Right atrium auricular region (tissue), 2 donors: ENCODE data around the gene SERPINB6. TPM values are rescaled to one million over a fixed set of nuclear protein-coding genes. Genes with fewer than 3 reads are reported as not detected.
"Not testable (repeated sequence)": the region's sequence is repeated elsewhere in the genome, so short reads cannot be mapped to it uniquely, and the experiment has no call there.

Experiments
- DNase-seq: peaks from one replicate; pipeline ENCODE4 v3.0.0-alpha.2; 2019; ENCODE audit warnings: low spot score
- H3K27ac ChIP-seq, 2 donors: fragments of 200-600 bp; sonication (generic); 1 replicate in 1 of 2; 2 replicates in 1 of 2; pipeline ENCODE4 v1.5.1; 2016 to 2019
- H3K27me3 ChIP-seq, 2 donors: fragments of 200-600 bp; sonication (generic); one replicate each; pipeline versions ENCODE4 v1.5.1 to v1.6.0; 2017 to 2019
- H3K36me3 ChIP-seq: fragments of 200-600 bp; sonication (generic); one replicate; pipeline ENCODE4 v1.5.1; 2016
- H3K4me1 ChIP-seq, 2 donors: fragments of 200-600 bp; sonication (generic); one replicate each; pipeline versions ENCODE4 v1.5.1 to v1.6.0; 2017 to 2019
- H3K4me3 ChIP-seq, 2 donors: fragments of 200-600 bp; sonication (generic); 1 replicate in 1 of 2; 2 replicates in 1 of 2; pipeline ENCODE4 v1.5.1; 2017 to 2019; ENCODE audit warnings: mild to moderate bottlenecking in 1 of 2, moderate library complexity in 1 of 2
- H3K9me3 ChIP-seq, 2 donors: fragments of 200-600 bp; sonication (generic); one replicate each; pipeline ENCODE4 v1.5.1; 2019
- CTCF ChIP-seq, 2 donors: fragments of 200-600 bp; sonication (generic); IDR thresholded peaks; one replicate each; pipeline ENCODE4 v1.5.1; 2019; ENCODE audit warnings: antibody characterized with exemption in 2 of 2
- total RNA-seq, 2 donors: library from RNA; depleted of rRNA; stranded (reverse); fragments of >200 nt; gene quantifications; one replicate each; pipeline ENCODE4 v1.1.0, GENCODE V29; 2016

The SERPINB6 gene
- total RNA-seq, 2 donors from 2014 or later: 181 to 184 TPM

DNA sequence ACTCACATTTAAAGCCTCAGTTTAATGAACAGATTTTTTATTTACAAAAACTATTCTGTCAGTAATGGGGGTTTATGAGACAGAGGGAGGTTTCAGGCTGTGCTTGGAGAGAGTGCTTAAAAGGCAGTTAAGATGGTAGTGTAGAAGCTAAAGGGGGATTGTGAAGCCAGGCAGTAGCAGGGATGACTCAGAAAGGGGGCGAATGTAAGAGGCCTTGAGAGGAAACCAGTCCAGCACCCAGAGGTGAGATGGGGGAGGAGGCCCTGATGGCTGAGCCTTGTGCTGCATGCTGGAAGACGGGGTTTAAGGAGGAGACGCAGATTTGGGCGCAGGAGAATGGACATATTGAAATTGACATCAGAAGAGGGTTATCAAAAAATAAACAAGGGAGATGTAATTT is 61.6 kb downstream of the SERPINB6 start:
- Histone ChIP-seq H3K27ac (no peak overlapping the region), H3K27me3 (no peaks in the 10 kb centered on the region), H3K4me3 (no peak overlapping the region), H3K9me3 (no peaks in the 10 kb centered on the region), H3K4me1 (no peaks in the 10 kb centered on the region), H3K36me3 (no peaks in the 10 kb centered on the region)
- TF ChIP-seq CTCF (IDR thresholded peaks at IDR 0.05): no peak
- no peak for DNase-seq

GRCh38 chr6:2909051-2909606 is 62.2 kb downstream of the SERPINB6 start:
- not testable (repeated sequence) for H3K27me3 ChIP-seq, H3K36me3 ChIP-seq, DNase-seq

GRCh38 chr6:2908516-2908915 is 62.9 kb downstream of the SERPINB6 start:
- not testable (repeated sequence) for H3K27me3 ChIP-seq, H3K27ac ChIP-seq, DNase-seq, H3K4me1 ChIP-seq, H3K36me3 ChIP-seq, H3K4me3 ChIP-seq, H3K9me3 ChIP-seq

More at GRCh38 chr6:2909051-2909606, 62.2 kb downstream of the SERPINB6 start:
- not testable (repeated sequence) for H3K4me3 ChIP-seq, H3K27ac ChIP-seq, H3K4me1 ChIP-seq, H3K9me3 ChIP-seq

DNA sequence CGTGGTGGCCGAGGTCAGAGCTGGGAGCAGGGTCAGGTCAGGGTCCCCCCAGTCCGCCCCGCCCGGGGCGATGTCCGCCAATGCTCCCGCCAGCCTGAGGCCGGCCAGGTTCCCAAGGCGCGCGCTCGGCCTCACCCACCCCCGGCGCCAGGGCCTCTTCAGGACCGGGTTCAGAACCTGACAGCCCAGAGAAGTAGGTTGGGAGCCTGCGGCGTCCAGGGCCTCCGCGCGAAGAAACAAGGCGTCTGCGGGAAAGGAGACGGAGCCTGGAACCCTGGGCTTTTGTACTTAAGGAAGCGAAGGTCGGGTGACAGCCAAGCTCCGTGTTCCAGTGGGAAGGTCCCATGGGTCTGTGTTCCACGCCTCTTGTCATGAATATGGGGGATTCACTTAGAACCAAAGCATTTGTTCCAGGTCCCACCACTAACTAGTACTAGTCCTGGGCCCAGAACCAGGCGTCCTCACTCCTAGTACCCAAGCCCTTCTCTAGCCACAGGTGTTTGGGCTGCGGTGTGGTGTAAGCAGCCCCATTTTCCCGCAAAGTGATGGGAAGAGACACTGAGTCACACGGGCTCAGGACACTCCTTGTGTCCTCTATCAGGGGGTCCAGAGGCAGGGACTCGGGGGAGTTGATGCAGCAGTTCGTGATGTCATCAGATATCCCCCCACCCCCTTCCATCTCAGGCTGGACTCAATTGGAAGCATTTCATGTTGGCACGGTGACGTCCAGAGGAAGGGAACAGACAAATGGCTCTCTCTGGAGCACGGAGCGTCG is 67.8 kb downstream of the SERPINB6 start:
- H3K36me3 ChIP-seq: peaks cover 16% of the 10 kb centered on the region
- not testable (repeated sequence) for DNase-seq, H3K27me3 ChIP-seq, H3K9me3 ChIP-seq
- H3K4me1 ChIP-seq: peaks cover 0 to 25% of the 10 kb centered on the region in 2 donors
- H3K4me3 ChIP-seq: peak overlapping the region; percentile 60 to 84
- peak overlapping the region; percentile 89 to 93 for H3K27ac ChIP-seq

DNA sequence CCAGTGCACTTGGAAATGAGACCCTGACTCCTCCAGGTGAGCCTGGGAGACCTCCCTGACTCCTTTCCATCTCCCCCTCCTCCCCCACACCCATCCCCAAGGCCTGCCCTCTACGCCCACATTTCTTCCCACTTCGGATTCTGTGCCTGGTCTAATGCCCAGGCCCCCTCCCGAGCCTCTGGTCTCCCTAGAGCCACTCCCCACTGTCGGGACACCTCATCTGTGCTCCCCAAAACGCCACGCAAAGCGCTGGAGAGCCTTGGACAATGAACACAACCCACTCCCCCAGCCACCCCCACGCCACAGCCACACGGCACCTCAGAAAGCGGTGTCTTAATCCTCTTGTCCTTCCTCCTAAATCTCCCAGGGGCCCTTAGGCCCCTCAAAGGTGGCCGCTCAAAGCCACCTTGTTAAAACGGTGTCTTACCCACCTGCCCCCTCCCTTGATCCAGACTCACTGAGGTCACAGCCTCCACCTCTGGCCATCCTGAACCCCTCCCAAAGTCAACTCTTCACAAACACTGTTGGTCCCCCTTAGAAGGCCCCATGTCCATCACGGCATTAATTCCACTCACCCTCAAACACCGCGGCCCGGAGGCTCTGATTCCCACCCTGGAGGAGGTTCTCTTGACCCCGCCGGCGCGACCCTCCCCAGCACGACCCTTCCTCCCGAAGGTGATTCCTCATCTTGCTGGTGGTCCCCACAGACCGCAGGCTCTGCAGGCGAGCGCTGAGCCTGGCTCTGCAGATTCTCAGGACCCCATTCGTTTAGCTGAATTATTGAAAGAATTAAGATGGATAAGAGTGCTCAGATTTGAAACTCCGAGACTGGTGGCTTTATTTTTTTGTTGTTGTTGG is 69.5 kb downstream of the SERPINB6 start:
- Histone ChIP-seq H3K4me3 (peak overlapping the region; percentile 60 to 84), H3K4me1 (peaks cover 0 to 25% of the 10 kb centered on the region in 2 donors), H3K36me3 (peaks cover 16% of the 10 kb centered on the region), H3K27ac (peak overlapping the region; percentile 89 to 93)
- H3K27me3 ChIP-seq, H3K9me3 ChIP-seq, DNase-seq: not testable (repeated sequence)

DNA sequence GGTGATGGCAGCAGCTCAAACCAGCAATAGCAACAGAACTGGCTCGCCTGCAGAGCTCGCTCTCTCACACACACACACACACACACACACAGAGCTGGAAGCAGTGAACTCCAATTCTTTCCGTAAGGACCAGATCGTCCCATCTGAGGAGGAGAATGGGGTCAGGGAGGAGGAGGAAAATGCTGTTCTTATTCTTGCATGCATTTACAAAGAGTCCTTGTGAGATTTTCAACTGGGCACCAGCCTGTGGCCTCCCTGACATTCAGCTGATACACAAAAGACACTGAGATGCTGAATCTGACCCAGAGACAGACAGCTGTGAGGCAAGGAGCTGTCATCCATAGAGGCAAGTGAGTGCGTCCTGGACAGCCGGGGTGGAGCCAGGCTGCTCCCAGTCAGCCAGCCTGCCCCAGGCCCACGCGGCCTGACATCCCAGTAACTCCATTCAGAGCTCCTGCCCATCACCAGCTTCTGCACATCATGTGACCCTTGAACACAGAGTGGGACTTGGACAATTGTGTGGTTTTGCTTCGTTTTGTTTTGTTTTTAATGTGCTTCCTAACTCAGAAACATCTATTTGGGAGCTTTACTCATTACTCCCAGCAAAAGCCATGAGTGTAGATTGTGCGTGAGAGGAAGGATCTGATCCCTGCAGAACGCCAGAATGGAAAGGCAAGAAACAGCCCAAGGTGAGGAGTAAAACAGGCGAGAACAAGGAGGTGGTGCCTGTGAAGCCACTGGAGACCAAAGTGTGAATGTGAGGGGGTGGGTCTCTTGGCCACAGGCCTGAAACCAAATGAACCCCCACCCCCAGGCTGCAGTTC is 70.3 kb downstream of the SERPINB6 start:
- peak overlapping the region in 1 of 2 donors; percentile 84 for H3K4me3 ChIP-seq
- H3K4me1 ChIP-seq: peaks cover 0 to 25% of the 10 kb centered on the region in 2 donors
- peaks cover 17% of the 10 kb centered on the region for H3K36me3 ChIP-seq
- no peak for DNase-seq
- no peaks in the 10 kb centered on the region for H3K27me3 ChIP-seq
- no peak for TF ChIP-seq CTCF (IDR thresholded peaks at IDR 0.05)
- peak overlapping the region in 1 of 2 donors; percentile 93 for H3K27ac ChIP-seq
- H3K9me3 ChIP-seq: no peaks in the 10 kb centered on the region

DNA sequence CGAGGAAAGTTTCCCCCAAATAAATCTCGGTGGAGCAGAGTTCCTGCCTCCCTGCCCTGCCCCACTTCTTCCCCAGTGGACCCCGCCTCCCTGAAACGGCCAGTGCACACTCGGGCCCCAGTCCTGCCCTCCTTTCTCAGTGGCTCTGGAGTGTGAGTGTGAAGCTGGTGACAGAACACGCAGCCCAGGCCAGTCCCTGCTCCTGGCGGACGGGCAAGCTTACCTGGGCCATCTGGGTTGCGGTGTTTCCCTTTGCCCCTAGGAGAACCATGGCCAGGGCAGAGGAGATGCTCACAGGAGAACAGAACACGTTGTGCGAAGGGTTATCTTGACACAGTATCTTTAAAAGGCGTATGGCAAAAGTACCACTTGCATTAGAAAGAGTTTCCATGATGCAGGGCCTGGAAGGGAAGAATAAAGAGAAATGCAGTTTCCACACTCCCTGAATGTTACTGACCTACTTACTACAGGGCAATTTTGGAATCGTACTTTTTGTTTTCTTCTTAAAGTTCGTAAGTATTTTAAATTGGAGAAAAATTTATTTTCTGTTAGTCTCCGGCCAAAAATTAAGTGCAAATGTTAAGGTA is 71.1 kb downstream of the SERPINB6 start:
- H3K27ac ChIP-seq: no peak overlapping the region
- no peak for DNase-seq
- no peak for TF ChIP-seq CTCF (IDR thresholded peaks at IDR 0.05)
- H3K36me3 ChIP-seq: peaks cover 25% of the 10 kb centered on the region
- no peak overlapping the region for H3K4me3 ChIP-seq
- H3K4me1 ChIP-seq: peaks cover 0 to 25% of the 10 kb centered on the region in 2 donors
- no peaks in the 10 kb centered on the region for H3K27me3 ChIP-seq
- no peaks in the 10 kb centered on the region for H3K9me3 ChIP-seq
